GM23248 (cell line): ENCODE measurements around the gene RUNX1.

Experiments used
- EZH2 ChIP-seq: fragments of 200-600 bp; sonication (generic); IDR thresholded peaks from 2 replicates; pipeline ENCODE4 v1.6.1; 2018; ENCODE audit warnings: antibody characterized with exemption, mild to moderate bottlenecking; ENCODE audit not compliant: insufficient read depth, poor library complexity, severe bottlenecking
- EZH2phosphoT487 ChIP-seq: fragments of 200-600 bp; sonication (generic); IDR thresholded peaks from 2 replicates; pipeline ENCODE4 v1.6.1; 2018; ENCODE audit warnings: antibody characterized with exemption, moderate library complexity, mild to moderate bottlenecking, low read depth; ENCODE audit not compliant: insufficient read depth

DNA sequence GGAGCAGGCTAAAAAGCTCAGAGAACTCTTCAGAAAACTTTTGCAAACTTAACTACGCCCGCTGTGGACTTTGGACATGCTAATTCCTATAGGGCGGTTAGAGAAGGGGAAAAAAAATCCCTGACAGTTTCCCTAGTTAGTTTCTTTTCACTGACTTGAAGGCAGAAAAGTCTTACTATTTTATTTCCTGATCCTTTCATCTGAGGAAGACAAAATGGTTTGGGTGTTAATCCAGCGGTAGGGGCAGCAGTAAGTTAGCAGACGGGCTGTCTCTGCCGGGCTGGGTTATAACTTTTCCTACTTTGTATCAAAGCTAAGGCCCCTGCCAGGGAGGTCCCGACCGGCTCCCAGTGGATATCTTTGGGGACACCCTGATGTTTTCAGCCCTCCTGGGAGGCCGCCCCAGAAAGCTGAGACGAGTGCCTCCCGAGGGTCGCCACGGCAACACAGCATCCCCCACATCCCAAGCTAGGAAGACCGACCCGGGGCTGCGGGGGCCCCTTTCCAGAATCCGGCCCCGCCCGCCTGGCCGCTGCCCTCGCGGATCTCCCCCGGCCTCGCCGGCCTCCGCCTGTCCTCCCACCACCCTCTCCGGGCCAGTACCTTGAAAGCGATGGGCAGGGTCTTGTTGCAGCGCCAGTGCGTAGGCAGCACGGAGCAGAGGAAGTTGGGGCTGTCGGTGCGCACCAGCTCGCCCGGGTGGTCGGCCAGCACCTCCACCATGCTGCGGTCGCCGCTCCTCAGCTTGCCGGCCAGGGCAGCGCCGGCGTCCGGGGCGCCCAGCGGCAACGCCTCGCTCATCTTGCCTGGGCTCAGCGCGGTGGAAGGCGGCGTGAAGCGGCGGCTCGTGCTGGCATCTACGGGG, 162.6 kb downstream of the RUNX1 start:
- no peak for TF ChIP-seq EZH2
- TF ChIP-seq EZH2phosphoT487, result no peak
